ENCODE data around the gene ARHGAP10. TPM values are rescaled to one million over a fixed set of nuclear protein-coding genes. Genes with fewer than 3 reads are reported as not detected.

The ARHGAP10 gene
- total RNA-seq, 2 donors from 2014 or later: 36.1 to 43.5 TPM

DNA sequence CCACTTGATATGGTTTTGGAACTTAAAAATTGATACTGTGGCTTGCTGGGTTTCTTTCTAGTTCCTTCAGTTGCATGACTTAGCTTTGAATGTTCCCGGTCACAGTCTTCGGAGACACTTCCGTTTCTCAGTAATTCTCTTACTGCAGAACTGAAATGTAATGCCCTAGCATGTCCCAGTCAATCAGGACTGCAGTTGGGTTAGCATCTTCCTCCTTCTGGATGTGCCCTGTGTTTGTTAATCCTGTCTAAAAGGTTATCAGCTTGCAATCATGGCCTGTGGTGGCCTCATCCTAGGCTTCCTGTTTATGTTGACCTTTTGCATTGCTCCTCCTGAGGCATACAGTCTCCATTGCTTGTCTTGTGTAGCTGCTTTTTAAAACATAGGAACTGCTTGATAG lies 275.9 kb downstream of the ARHGAP10 start:
- Histone ChIP-seq H3K27me3 (no peaks in the 10 kb centered on the region), H3K4me3 (no peak overlapping the region), H3K4me1 (peaks cover 0 to 36% of the 10 kb centered on the region in 2 donors), H3K9me3 (no peaks in the 10 kb centered on the region), H3K36me3 (no peaks in the 10 kb centered on the region), H3K27ac (peak overlapping the region; percentile 53 to 69)
- TF ChIP-seq, protein P1, sequence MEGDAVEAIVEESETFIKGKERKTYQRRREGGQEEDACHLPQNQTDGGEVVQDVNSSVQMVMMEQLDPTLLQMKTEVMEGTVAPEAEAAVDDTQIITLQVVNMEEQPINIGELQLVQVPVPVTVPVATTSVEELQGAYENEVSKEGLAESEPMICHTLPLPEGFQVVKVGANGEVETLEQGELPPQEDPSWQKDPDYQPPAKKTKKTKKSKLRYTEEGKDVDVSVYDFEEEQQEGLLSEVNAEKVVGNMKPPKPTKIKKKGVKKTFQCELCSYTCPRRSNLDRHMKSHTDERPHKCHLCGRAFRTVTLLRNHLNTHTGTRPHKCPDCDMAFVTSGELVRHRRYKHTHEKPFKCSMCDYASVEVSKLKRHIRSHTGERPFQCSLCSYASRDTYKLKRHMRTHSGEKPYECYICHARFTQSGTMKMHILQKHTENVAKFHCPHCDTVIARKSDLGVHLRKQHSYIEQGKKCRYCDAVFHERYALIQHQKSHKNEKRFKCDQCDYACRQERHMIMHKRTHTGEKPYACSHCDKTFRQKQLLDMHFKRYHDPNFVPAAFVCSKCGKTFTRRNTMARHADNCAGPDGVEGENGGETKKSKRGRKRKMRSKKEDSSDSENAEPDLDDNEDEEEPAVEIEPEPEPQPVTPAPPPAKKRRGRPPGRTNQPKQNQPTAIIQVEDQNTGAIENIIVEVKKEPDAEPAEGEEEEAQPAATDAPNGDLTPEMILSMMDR (IDR thresholded peaks at IDR 0.05): no peak
- no peak for DNase-seq (ENCODE audit: low spot score)

DNA sequence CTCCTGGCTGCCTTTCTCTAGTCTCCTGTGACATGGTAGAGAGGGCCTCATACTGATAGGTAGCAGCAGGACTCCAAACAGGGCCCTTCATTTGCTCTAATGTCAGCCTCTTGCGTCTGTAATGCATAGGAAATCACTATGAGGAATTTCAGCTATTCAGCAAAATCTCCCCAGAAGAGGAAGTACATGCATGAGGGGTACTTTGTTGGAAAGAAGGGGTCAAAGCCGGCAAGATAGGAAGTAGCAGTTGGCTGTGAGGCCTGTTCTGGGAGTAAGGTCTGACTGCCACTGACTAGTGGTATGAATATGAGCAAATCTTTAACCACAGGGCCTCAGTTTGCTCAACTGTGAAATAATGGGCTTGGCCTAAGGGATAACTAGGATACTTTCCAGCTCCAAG lies 283.2 kb downstream of the ARHGAP10 start:
- no peak for DNase-seq (ENCODE audit: low spot score)
- H3K4me1 ChIP-seq: peaks cover 0 to 22% of the 10 kb centered on the region in 2 donors
- H3K4me3 ChIP-seq: no peak overlapping the region
- no peaks in the 10 kb centered on the region for H3K27me3 ChIP-seq
- TF ChIP-seq, protein P1 (IDR thresholded peaks at IDR 0.05): no peak
- no peaks in the 10 kb centered on the region for H3K36me3 ChIP-seq
- no peak overlapping the region for H3K27ac ChIP-seq
- H3K9me3 ChIP-seq: no peaks in the 10 kb centered on the region

DNA sequence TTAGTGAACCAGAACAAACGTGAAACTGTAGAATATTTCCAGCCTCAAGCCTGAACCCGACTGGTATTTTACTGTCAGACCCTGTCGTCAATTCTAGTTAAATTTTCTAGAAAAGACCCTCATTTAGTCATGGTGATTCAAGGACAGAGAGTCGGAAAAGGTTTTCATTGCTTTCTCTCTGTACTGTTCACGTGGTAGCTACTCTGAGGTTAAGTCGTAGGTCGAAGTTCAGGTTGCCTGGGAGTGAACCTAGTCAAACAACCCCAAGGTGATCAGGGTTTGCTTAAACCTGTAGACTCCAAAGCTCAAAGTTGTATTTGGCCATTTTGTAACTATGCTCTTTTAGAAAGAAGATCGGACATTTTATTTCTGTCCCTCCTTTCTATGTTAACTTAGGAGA lies 283.6 kb downstream of the ARHGAP10 start:
- Histone ChIP-seq H3K4me1 (peaks cover 0 to 22% of the 10 kb centered on the region in 2 donors), H3K9me3 (no peaks in the 10 kb centered on the region), H3K27ac (no peak overlapping the region), H3K27me3 (no peaks in the 10 kb centered on the region), H3K36me3 (no peaks in the 10 kb centered on the region), H3K4me3 (no peak overlapping the region)
- TF ChIP-seq, protein P1 (IDR thresholded peaks at IDR 0.05): no peak
- DNase-seq (ENCODE audit: low spot score): no peak

DNA sequence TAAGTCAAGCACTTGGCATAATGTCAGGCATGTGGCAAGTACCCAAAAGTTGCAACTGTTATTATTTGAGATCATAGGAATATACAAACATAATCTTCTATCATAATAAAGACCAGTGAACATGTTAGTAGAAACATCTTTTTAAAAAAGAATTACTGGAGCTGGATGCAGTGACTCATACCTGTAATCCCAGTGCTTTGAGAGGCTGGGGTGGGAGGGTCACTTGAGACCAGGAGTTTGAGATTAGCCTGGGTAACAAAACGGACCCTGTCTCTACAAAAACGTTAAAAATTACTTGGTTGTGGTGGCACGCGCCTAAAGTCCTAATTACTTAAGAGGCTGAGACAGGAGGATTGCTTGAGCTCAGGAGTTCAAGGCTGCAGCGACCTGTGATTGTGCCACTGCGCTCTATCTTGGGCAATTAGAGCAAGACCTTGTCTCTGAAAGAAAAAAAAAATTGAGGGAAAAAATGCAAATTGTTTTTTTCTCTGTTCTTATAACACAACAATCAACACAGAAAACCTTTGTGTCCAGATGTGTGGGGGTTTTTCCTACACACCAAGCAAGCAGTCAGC lies 284.3 kb downstream of the ARHGAP10 start:
- H3K27ac ChIP-seq: no peak overlapping the region
- H3K4me1 ChIP-seq: peaks cover 0 to 22% of the 10 kb centered on the region in 2 donors
- DNase-seq (ENCODE audit: low spot score): no peak
- H3K4me3 ChIP-seq: no peak overlapping the region
- TF ChIP-seq, protein P1 (IDR thresholded peaks at IDR 0.05): no peak
- no peaks in the 10 kb centered on the region for H3K36me3 ChIP-seq
- H3K27me3 ChIP-seq: no peaks in the 10 kb centered on the region
- no peaks in the 10 kb centered on the region for H3K9me3 ChIP-seq

DNA sequence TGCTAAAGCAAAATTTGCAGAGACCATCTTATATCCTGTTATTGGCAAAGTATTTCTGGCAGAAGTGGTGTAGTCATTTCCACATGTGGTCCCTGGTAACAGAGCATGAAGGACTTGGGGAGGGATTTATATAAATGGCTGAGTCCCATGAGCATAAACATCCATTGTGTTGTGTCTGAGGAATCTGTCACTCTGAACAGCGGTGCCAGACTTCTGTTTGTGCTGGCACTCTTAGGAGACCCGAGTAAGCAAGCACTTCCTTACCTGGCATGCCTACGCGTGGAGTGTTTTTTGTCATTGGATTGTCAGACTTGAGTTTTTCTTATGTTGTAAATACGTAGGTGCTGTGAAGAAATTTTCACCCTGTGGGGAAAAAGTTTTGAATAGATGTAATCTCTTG lies 285.9 kb downstream of the ARHGAP10 start:
- Histone ChIP-seq H3K9me3 (no peaks in the 10 kb centered on the region), H3K27ac (peak overlapping the region; percentile 8 to 57)

More for the DNA sequence above, 285.9 kb downstream of the ARHGAP10 start:
- Histone ChIP-seq H3K4me1 (peaks cover 0 to 32% of the 10 kb centered on the region in 2 donors), H3K36me3 (no peaks in the 10 kb centered on the region), H3K4me3 (no peak overlapping the region), H3K27me3 (no peaks in the 10 kb centered on the region)
- TF ChIP-seq, protein P1 (IDR thresholded peaks at IDR 0.05): no peak
- DNase-seq (ENCODE audit: low spot score): no peak

All from right atrium auricular region (tissue), 2 donors.